ENCODE data around the gene C1D.

Gene C1D

GRCh38 chr2:68023904-68024303 lies 38.9 kb downstream of the C1D start:
- TF ChIP-seq SIN3A (IDR thresholded peaks at IDR 0.05; ENCODE audit: borderline replicate concordance, insufficient read depth, low read length) (no peak), REST (IDR thresholded peaks at IDR 0.05; ENCODE audit: insufficient read depth in 1 of 2, low read depth in 2 of 2, low read length in 2 of 2) (no peak), POLR2AphosphoS5 (IDR thresholded peaks at IDR 0.05; ENCODE audit: low read depth, low read length) (no peak), TAF1 (IDR thresholded peaks at IDR 0.05; ENCODE audit: borderline replicate concordance, insufficient read depth, low read length) (no peak), FOXP2 (optimal IDR thresholded peaks at IDR 0.05; ENCODE audit: borderline replicate concordance, extremely low read depth, extremely low read length, insufficient read depth) (no peak)

- no peak for TF ChIP-seq SIN3A (IDR thresholded peaks at IDR 0.05; ENCODE audit: borderline replicate concordance, insufficient read depth, low read length)
- TF ChIP-seq REST (IDR thresholded peaks at IDR 0.05; ENCODE audit: insufficient read depth in 1 of 2, low read depth in 2 of 2, low read length in 2 of 2), result no peak
- no peak for TF ChIP-seq FOXP2 (optimal IDR thresholded peaks at IDR 0.05; ENCODE audit: borderline replicate concordance, extremely low read depth, extremely low read length, insufficient read depth)
- TF ChIP-seq POLR2AphosphoS5 (IDR thresholded peaks at IDR 0.05; ENCODE audit: low read depth, low read length), result no peak
- TF ChIP-seq TAF1 (IDR thresholded peaks at IDR 0.05; ENCODE audit: borderline replicate concordance, insufficient read depth, low read length), result no peak
These were observed 44.1 kb downstream of the C1D start for GRCh38 chr2:68018727-68019126.

GRCh38 chr2:68009526-68009925 lies 53.3 kb downstream of the C1D start:
- TF ChIP-seq FOXP2 (optimal IDR thresholded peaks at IDR 0.05; ENCODE audit: borderline replicate concordance, extremely low read depth, extremely low read length, insufficient read depth), result no peak
- TF ChIP-seq SIN3A (IDR thresholded peaks at IDR 0.05; ENCODE audit: borderline replicate concordance, insufficient read depth, low read length), result no peak
- TF ChIP-seq TAF1 (IDR thresholded peaks at IDR 0.05; ENCODE audit: borderline replicate concordance, insufficient read depth, low read length), result no peak
- TF ChIP-seq REST (IDR thresholded peaks at IDR 0.05; ENCODE audit: insufficient read depth in 1 of 2, low read depth in 2 of 2, low read length in 2 of 2), result no peak
- TF ChIP-seq POLR2AphosphoS5 (IDR thresholded peaks at IDR 0.05; ENCODE audit: low read depth, low read length), result no peak

- TF ChIP-seq FOXP2 (optimal IDR thresholded peaks at IDR 0.05; ENCODE audit: borderline replicate concordance, extremely low read depth, extremely low read length, insufficient read depth) (no peak), REST (IDR thresholded peaks at IDR 0.05; ENCODE audit: insufficient read depth in 1 of 2, low read depth in 2 of 2, low read length in 2 of 2) (no peak), POLR2AphosphoS5 (IDR thresholded peaks at IDR 0.05; ENCODE audit: low read depth, low read length) (no peak)
These were observed 62.5 kb downstream of the C1D start for GRCh38 chr2:68000170-68000825.

GRCh38 chr2:67999332-67999731 lies 63.5 kb downstream of the C1D start:
- TF ChIP-seq FOXP2 (optimal IDR thresholded peaks at IDR 0.05; ENCODE audit: borderline replicate concordance, extremely low read depth, extremely low read length, insufficient read depth) (no peak), REST (IDR thresholded peaks at IDR 0.05; ENCODE audit: insufficient read depth in 1 of 2, low read depth in 2 of 2, low read length in 2 of 2) (no peak), SIN3A (IDR thresholded peaks at IDR 0.05; ENCODE audit: borderline replicate concordance, insufficient read depth, low read length) (no peak), TAF1 (IDR thresholded peaks at IDR 0.05; ENCODE audit: borderline replicate concordance, insufficient read depth, low read length) (no peak), POLR2AphosphoS5 (IDR thresholded peaks at IDR 0.05; ENCODE audit: low read depth, low read length) (no peak)
